ENCODE results near the gene IDH3G. TPM values are rescaled to one million over a fixed set of nuclear protein-coding genes. Genes with fewer than 3 reads are reported as not detected.

IDH3G gene
- total RNA-seq, 1 experiment from 2014 or later = 43.2 TPM

DNA sequence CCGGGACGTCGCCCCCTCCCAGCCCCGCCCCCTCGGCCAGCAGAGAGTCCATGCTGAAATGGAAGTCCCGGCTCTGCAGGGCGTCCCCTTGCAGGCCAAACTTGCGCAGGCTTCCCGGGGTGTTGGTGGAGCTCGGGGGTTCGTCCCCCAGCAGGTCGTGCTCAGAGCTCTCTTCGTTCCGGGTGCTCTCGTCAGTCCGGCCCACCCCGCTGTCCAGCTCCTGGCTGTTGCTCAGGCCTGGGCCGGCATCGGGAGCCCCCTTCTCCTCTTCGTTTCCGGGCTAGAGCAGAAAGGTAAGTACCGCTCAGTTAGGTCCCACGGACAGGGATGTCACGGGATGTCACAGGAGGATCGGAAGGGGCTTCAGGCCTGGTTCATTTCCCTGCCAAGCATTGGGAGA is 10.4 kb upstream of the IDH3G start:
- Mint-ChIP-seq H3K4me1 (no peaks in the 10 kb centered on the region), H3K27me3 (ENCODE audit: low read depth) (peaks cover 7% of the 10 kb centered on the region), H3K36me3 (ENCODE audit: insufficient read depth in 1 of 3, low read depth in 3 of 3) (peaks cover 9 to 30% (median 19%) of the 10 kb centered on the region in 3 experiments; a peak in 6 of 7 replicates), H3K27ac (no peak overlapping the region; a peak in 1 of 7 replicates), H3K9me3 (peaks cover 55 to 67% of the 10 kb centered on the region in 2 experiments), H3K4me3 (no peak overlapping the region)
- no CpG with 5 or more reads among the region's 25 CpGs for WGBS (ENCODE audit: extremely low coverage, insufficient read length, low lambda C conversion rate)
- Histone ChIP-seq H3K56ac (ENCODE audit: insufficient read length, low read depth, low read length) (no peak overlapping the region), H3K4me1 (ENCODE audit: insufficient read depth, low read length) (no peaks in the 10 kb centered on the region), H4K5ac (ENCODE audit: insufficient read length, low read depth, low read length) (no peak overlapping the region), H3K23ac (ENCODE audit: insufficient read length, low read depth, low read length) (no peak overlapping the region), H2BK15ac (ENCODE audit: low read depth, low read length) (no peak overlapping the region), H3K14ac (ENCODE audit: insufficient read depth, low read length) (no peak overlapping the region), H3K27ac (ENCODE audit: insufficient read length, low read depth, low read length) (no peak overlapping the region), H2BK12ac (ENCODE audit: insufficient read length, low read depth, low read length) (no peak overlapping the region), H3K23me2 (ENCODE audit: insufficient read length, low read depth, low read length, poor library complexity, severe bottlenecking) (no peaks in the 10 kb centered on the region), H3K4ac (ENCODE audit: low read depth, low read length) (no peak overlapping the region), H3K18ac (ENCODE audit: insufficient read length, low read depth, low read length) (no peak overlapping the region), H2BK120ac (ENCODE audit: low read depth, low read length, poor library complexity, severe bottlenecking) (no peak overlapping the region), H3K9me3 (ENCODE audit: control insufficient read depth, low read depth, low read length) (peaks cover 14% of the 10 kb centered on the region), H2BK5ac (ENCODE audit: insufficient read length, low read length) (no peak overlapping the region), H3K9ac (ENCODE audit: extremely low read depth, insufficient read length, low read length) (no peak overlapping the region), H3K4me2 (ENCODE audit: insufficient read depth, insufficient read length, low read length) (no peak overlapping the region), H4K91ac (ENCODE audit: insufficient read length, low read depth, low read length) (no peak overlapping the region), H3K27me3 (ENCODE audit: insufficient read depth, low read length) (no peaks in the 10 kb centered on the region), H2AFZ (ENCODE audit: low read length) (no peak overlapping the region), H3K79me1 (ENCODE audit: insufficient read depth, low read depth, low read length, poor library complexity, severe bottlenecking) (no peaks in the 10 kb centered on the region), H3K79me2 (ENCODE audit: insufficient read depth, low read length) (peaks cover 5% of the 10 kb centered on the region; the same call in 1 of the 2 replicates), H4K20me1 (ENCODE audit: control insufficient read depth, insufficient read depth, insufficient read length) (no peaks in the 10 kb centered on the region), H2AK5ac (ENCODE audit: insufficient read length, low read length) (no peak overlapping the region), H3T11ph (ENCODE audit: low read length) (no peak overlapping the region), H2BK20ac (ENCODE audit: low read depth, low read length, poor library complexity, severe bottlenecking) (no peak overlapping the region), H4K8ac (replicated peaks; ENCODE audit: insufficient read length, low read depth, low read length) (no peak overlapping the region)
- no peak for DNase-seq
- TF ChIP-seq, protein P1, sequence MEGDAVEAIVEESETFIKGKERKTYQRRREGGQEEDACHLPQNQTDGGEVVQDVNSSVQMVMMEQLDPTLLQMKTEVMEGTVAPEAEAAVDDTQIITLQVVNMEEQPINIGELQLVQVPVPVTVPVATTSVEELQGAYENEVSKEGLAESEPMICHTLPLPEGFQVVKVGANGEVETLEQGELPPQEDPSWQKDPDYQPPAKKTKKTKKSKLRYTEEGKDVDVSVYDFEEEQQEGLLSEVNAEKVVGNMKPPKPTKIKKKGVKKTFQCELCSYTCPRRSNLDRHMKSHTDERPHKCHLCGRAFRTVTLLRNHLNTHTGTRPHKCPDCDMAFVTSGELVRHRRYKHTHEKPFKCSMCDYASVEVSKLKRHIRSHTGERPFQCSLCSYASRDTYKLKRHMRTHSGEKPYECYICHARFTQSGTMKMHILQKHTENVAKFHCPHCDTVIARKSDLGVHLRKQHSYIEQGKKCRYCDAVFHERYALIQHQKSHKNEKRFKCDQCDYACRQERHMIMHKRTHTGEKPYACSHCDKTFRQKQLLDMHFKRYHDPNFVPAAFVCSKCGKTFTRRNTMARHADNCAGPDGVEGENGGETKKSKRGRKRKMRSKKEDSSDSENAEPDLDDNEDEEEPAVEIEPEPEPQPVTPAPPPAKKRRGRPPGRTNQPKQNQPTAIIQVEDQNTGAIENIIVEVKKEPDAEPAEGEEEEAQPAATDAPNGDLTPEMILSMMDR (conservative IDR thresholded peaks at IDR 0.05) = no peak

Measured in H9 (cell line).